K562 (cell line): Measurements from ENCODE around the gene NOLC1. TPM values are rescaled to one million over a fixed set of nuclear protein-coding genes. Genes with fewer than 3 reads are reported as not detected.

Experiments
- ATAC-seq: fragments of 200-7000 bp; cut with Tn5 transposase; 3 replicates; pipeline ENCODE4 v1.9.1; 2020; ENCODE audit warnings: moderate library complexity
- BruUV-seq: library from RNA; stranded (reverse); fragments of 400-500 nt; replicated peaks from 2 replicates; lab custom pipeline; 2021; lab: Mats Ljungman, UMichigan
- CTCF ChIA-PET: fragments of 300-600 bp; formaldehyde crosslinking; extraction: SDS; loops from one replicate; lab custom pipeline; 2021; ENCODE audit warnings: low intra/inter-chr PET ratio; lab: Yijun Ruan, JAX
- POLR2A ChIA-PET: fragments of 300-600, 350-650 bp; sonication (Branson Sonifier 250); formaldehyde crosslinking; extraction: SDS; loops from one replicate; lab custom pipeline; 2021; ENCODE audit warnings: antibody characterized with exemption, inconsistent platforms; lab: Yijun Ruan, JAX
- DNase-seq, 4 experiments: peaks; one replicate each; pipeline versions ENCODE4 v3.0.0 to v3.0.0-alpha.2; 2011 to 2018; ENCODE audit warnings: low spot score in 3 of 4, mixed read lengths in 3 of 4; ENCODE audit errors: extremely low read depth in 1 of 4
- FAIRE-seq: peaks from 2 replicates; lab custom pipeline; 2011; peaks lifted over from hg19 to GRCh38; lab: Jason Lieb, UNC
- H2AFZ ChIP-seq: 2 replicates; pipeline ENCODE4 v1.6.0; 2011; ENCODE audit warnings: low read depth, low read length, control low read depth, inconsistent platforms
- H3K27ac ChIP-seq: fragments of 200-600 bp; 3 replicates; pipeline ENCODE4 v1.8.0; 2011; ENCODE audit warnings: low read depth, mild to moderate bottlenecking, control low read depth, inconsistent platforms, low read length, moderate library complexity, mixed read lengths; ENCODE audit errors: extremely low read depth
- H3K27me3 ChIP-seq, 2 experiments: fragments of 300-600 bp in 1 of 2; 2 replicates in 1 of 2; 3 replicates in 1 of 2; pipeline versions ENCODE4 v1.6.0 to v1.8.0; 2011; ENCODE audit warnings: inconsistent platforms in 2 of 2, low read length in 2 of 2, mild to moderate bottlenecking in 1 of 2, mixed read lengths in 1 of 2, moderate library complexity in 1 of 2; ENCODE audit not compliant: control insufficient read depth in 2 of 2, insufficient read depth in 2 of 2
- H3K36me3 ChIP-seq: fragments of 300-600 bp; 3 replicates; pipeline ENCODE4 v1.8.0; 2011; ENCODE audit warnings: mild to moderate bottlenecking, low read length, inconsistent platforms; ENCODE audit not compliant: control insufficient read depth, insufficient read depth
- H3K4me1 ChIP-seq, 2 experiments: fragments of 200-600 bp in 1 of 2; replicated peaks in 1 of 2; 2 replicates in 1 of 2; 3 replicates in 1 of 2; pipeline versions ENCODE4 v1.5.1 to v1.8.0; 2011; ENCODE audit warnings: inconsistent platforms in 2 of 2, low read length in 2 of 2, mild to moderate bottlenecking in 1 of 2, mixed read lengths in 1 of 2, moderate library complexity in 1 of 2; ENCODE audit not compliant: control insufficient read depth in 2 of 2, insufficient read depth in 2 of 2
- H3K4me2 ChIP-seq: 2 replicates; pipeline ENCODE4 v1.6.1; 2011; ENCODE audit warnings: low read length, control low read depth, inconsistent platforms, mixed read lengths; ENCODE audit not compliant: insufficient read depth
- H3K4me3 ChIP-seq: fragments of 200-600 bp; sonication (generic), shearing (Covaris generic); 2 replicates; pipeline ENCODE4 v1.5.1; 2016; ENCODE audit warnings: control low read depth, inconsistent platforms
- H3K79me2 ChIP-seq: fragments of 200-600 bp; 3 replicates; pipeline ENCODE4 v1.8.0; 2011; ENCODE audit warnings: low read length, inconsistent platforms; ENCODE audit not compliant: control insufficient read depth, insufficient read depth
- H3K9ac ChIP-seq, 2 experiments: 2 replicates each; pipeline versions ENCODE4 v1.6.0 to v1.6.1; 2011; ENCODE audit warnings: low read depth in 2 of 2, low read length in 2 of 2, control low read depth in 1 of 2, inconsistent platforms in 1 of 2, mild to moderate bottlenecking in 1 of 2, mixed read lengths in 1 of 2; ENCODE audit not compliant: insufficient read depth in 1 of 2
- H3K9me1 ChIP-seq: one replicate; pipeline ENCODE4 v1.6.0; 2011; ENCODE audit warnings: inconsistent platforms, mild to moderate bottlenecking, low read length, moderate library complexity; ENCODE audit not compliant: control insufficient read depth, insufficient read depth
- H3K9me3 ChIP-seq: replicated peaks from 2 replicates; pipeline ENCODE4 v1.5.1; 2011; ENCODE audit warnings: low read depth, low read length, inconsistent platforms; ENCODE audit not compliant: control insufficient read depth, insufficient read depth
- H4K20me1 ChIP-seq: replicated peaks from 2 replicates; pipeline ENCODE4 v1.6.1; 2011; ENCODE audit warnings: low read length, inconsistent platforms, mixed read lengths; ENCODE audit not compliant: control insufficient read depth, insufficient read depth
- C11orf30 ChIP-seq: fragments of 450-650 bp; IDR thresholded peaks from 2 replicates; pipeline ENCODE4 v1.6.1; 2016; ENCODE audit warnings: low read depth, mild to moderate bottlenecking
- CTCF ChIP-seq, 3 experiments: IDR thresholded peaks in 2 of 3; conservative IDR thresholded peaks in 1 of 3; 2 replicates each; pipeline ENCODE4 v1.5.1; 2011 to 2012; ENCODE audit warnings: low read length in 3 of 3, mild to moderate bottlenecking in 3 of 3, control low read depth in 2 of 3, improper control_type of control experiment in 1 of 3, inconsistent platforms in 1 of 3, low read depth in 1 of 3, mixed read lengths in 1 of 3, moderate library complexity in 1 of 3; ENCODE audit not compliant: insufficient read depth in 2 of 3
- E4F1 ChIP-seq: fragments of 250-450 bp; sonication (Bioruptor Pico); IDR thresholded peaks from 2 replicates; pipeline ENCODE4 v1.5.0; 2021; ENCODE audit warnings: mild to moderate bottlenecking, borderline replicate concordance
- LARP7 ChIP-seq: fragments of 450-650 bp; IDR thresholded peaks from 2 replicates; pipeline ENCODE4 v1.6.1; 2016
- NR2C2 ChIP-seq, 2 experiments: fragments of 200-800 bp in 1 of 2; sonication (Bioruptor generic) in 1 of 2; sonication (generic) in 1 of 2; formaldehyde crosslinking in 1 of 2; IDR thresholded peaks; 2 replicates each; pipeline versions ENCODE4 v1.6.1 to v1.8.0; 2016 to 2022; ENCODE audit warnings: mild to moderate bottlenecking in 1 of 2, missing compliant biosample characterization in 1 of 2, missing genetic modification characterization in 1 of 2, missing genetic modification reagents in 1 of 2
- PPARD ChIP-seq: fragments of 250-450 bp; sonication (Bioruptor Pico); IDR thresholded peaks from 2 replicates; pipeline ENCODE4 v1.8.0; 2022; ENCODE audit warnings: inconsistent platforms, mild to moderate bottlenecking, moderate library complexity
- RCOR1 ChIP-seq, 2 experiments: IDR thresholded peaks; 2 replicates each; pipeline ENCODE4 v1.6.1; 2012; ENCODE audit warnings: low read depth in 2 of 2, low read length in 2 of 2, borderline replicate concordance in 1 of 2, improper control_type of control experiment in 1 of 2
- SIN3A ChIP-seq, 2 experiments: fragments of 150-350 bp in 1 of 2; IDR thresholded peaks; 2 replicates each; pipeline ENCODE4 v1.6.1; 2011 to 2016; ENCODE audit warnings: borderline replicate concordance in 2 of 2, low read depth in 2 of 2, low read length in 2 of 2, mild to moderate bottlenecking in 2 of 2, moderate library complexity in 2 of 2; ENCODE audit not compliant: control insufficient read depth in 1 of 2
- TARDBP ChIP-seq: fragments of 450-650 bp; IDR thresholded peaks from 2 replicates; pipeline ENCODE4 v1.6.1; 2016
- XRCC3 ChIP-seq: fragments of 450-650 bp; IDR thresholded peaks from 2 replicates; pipeline ENCODE4 v1.6.1; 2017; ENCODE audit warnings: mild to moderate bottlenecking, moderate library complexity
- ZBED1 ChIP-seq: IDR thresholded peaks from 2 replicates; pipeline ENCODE4 v1.6.1; 2014
- ZNF316 ChIP-seq: fragments of 450-650 bp; IDR thresholded peaks from 2 replicates; pipeline ENCODE4 v1.6.1; 2016
- WGBS: fragments of 100-300 bp; shearing (Covaris generic); methylation state at CpG from one replicate; pipeline ENCODE4 v1.1.6; 2016; ENCODE audit warnings: low coverage, mixed read lengths; ENCODE audit not compliant: insufficient coverage; ENCODE audit errors: missing lambda C conversion rate; 5-methylcytosine and 5-hydroxymethylcytosine counted together
- in situ Hi-C: fragments of 300-500 bp; cut with MboI; formaldehyde crosslinking; loops from 4 replicates; pipeline ENCODE4 v1.15.0; 2018; ENCODE audit warnings: inconsistent platforms, mixed read lengths
- intact Hi-C: fragments of 100-400 bp; cut with micrococcal nuclease; formaldehyde crosslinking; loops from 2 replicates; pipeline ENCODE4 v1.14.2; 2022
- polyA plus RNA-seq, 8 experiments: library from polyadenylated mRNA; depleted of rRNA in 4 of 8; stranded (reverse) in 5 of 8; unstranded in 3 of 8; fragments of >200 nt; fragmentation: Nextera tagmentation in 2 of 8; fragmentation: Illumina TruSeq in 1 of 8; extraction: Ambion mirVana in 2 of 8; extraction: Trizol in 1 of 8; gene quantifications; 2 replicates each; pipeline versions ENCODE4 v1.2.1 to v1.2.3, GENCODE V29; 2011 to 2014; ENCODE audit warnings: inconsistent platforms in 1 of 8, missing spikeins in 1 of 8
- total RNA-seq, 7 experiments: library from RNA; depleted of rRNA in 6 of 7; stranded (reverse); fragments of >200 nt in 6 of 7; fragmentation: Illumina TruSeq in 2 of 7; extraction: Trizol in 2 of 7; gene quantifications; 2 replicates each; pipeline versions ENCODE4 v1.2.1 to v1.2.3, GENCODE V29; 2011 to 2021; ENCODE audit warnings: low replicate concordance in 1 of 7

NOLC1 gene
- total and polyA plus RNA-seq, 9 of the 15 experiments (the other 6 are each of a cell fraction or from before 2014, with no cell fraction given) = 102 to 310 (median 165) TPM

GRCh38 chr10:102120991-102121738 lies 31.0 kb upstream of the NOLC1 start (continued):
- TF ChIP-seq E4F1 (CRISPR knock-in tag) (no peak), RCOR1 (IDR thresholded peaks at IDR 0.05; ENCODE audit: borderline replicate concordance in 1 of 2, low read depth in 2 of 2, low read length in 2 of 2) (peak in 1 of 2 experiments; percentile 21; a peak in 1 of 4 replicates)

GRCh38 chr10:102121739-102122372 lies 30.3 kb upstream of the NOLC1 start:
- 0 out of 2 replicates have a peak overlapping the region, but pooled peaks have one; percentile 32 for H2AFZ ChIP-seq
- H3K79me2 ChIP-seq = peaks cover 45% of the 10 kb centered on the region
- H3K9me1 ChIP-seq = no peaks in the 10 kb centered on the region
- DNase-seq = peak in 1 of 4 experiments; percentile 28
- H4K20me1 ChIP-seq = no peaks in the 10 kb centered on the region
- peak; percentile 26 for FAIRE-seq
- TF ChIP-seq ZBED1 = no peak
- no peak for TF ChIP-seq PPARD (CRISPR knock-in tag)
- TF ChIP-seq C11orf30 = peak; percentile 32; the same call in 1 of the 2 replicates
- no peak for TF ChIP-seq RCOR1 (IDR thresholded peaks at IDR 0.05; ENCODE audit: borderline replicate concordance in 1 of 2, low read depth in 2 of 2, low read length in 2 of 2)
- TF ChIP-seq ZNF316 = peak; percentile 60
- TF ChIP-seq XRCC3 = no peak
- no peak for TF ChIP-seq SIN3A (IDR thresholded peaks at IDR 0.05; ENCODE audit: borderline replicate concordance in 2 of 2, control insufficient read depth in 1 of 2, low read depth in 2 of 2, low read length in 2 of 2)
- no peak for TF ChIP-seq TARDBP
- TF ChIP-seq NR2C2 (CRISPR knock-in tag; IDR thresholded peaks at IDR 0.05) = no peak
- 0 out of 2 replicates have a peak, but pooled peaks have one; percentile 14 for TF ChIP-seq NR2C2 (tag; IDR thresholded peaks at IDR 0.05)
- no peak for TF ChIP-seq LARP7
- TF ChIP-seq CTCF (IDR thresholded peaks at IDR 0.05 in 2 of 3, conservative IDR thresholded peaks at IDR 0.05 in 1 of 3; ENCODE audit: insufficient read depth in 2 of 3, low read depth in 1 of 3, low read length in 3 of 3) = peak in 1 of 3 experiments; percentile 16; a peak in 1 of 6 replicates
- H3K9ac ChIP-seq = peak overlapping the region; percentile 45 to 83; a peak in 2 of 4 replicates
- no peaks in the 10 kb centered on the region for H3K27me3 ChIP-seq
- 68% methylated on average over 5 of the region's 6 CpGs for WGBS
- H3K4me1 ChIP-seq = peaks cover 24 to 40% of the 10 kb centered on the region in 2 experiments
- H3K4me2 ChIP-seq = peak overlapping the region; percentile 91; the same call in 1 of the 2 replicates
- H3K27ac ChIP-seq = peak overlapping the region; percentile 90; the same call in 1 of the 3 replicates
- no peaks in the 10 kb centered on the region for H3K9me3 ChIP-seq
- H3K36me3 ChIP-seq = 0 out of 3 replicates have a peak, but pooled peaks cover 2% of the 10 kb centered on the region
- POLR2A ChIA-PET = interaction anchor here (0.6 to 2.7 kb wide), 2 partner anchors 10 to 280 kb away, joined by 4 to 16 read pairs; partner anchors contain the start of gene PPRC1
- CTCF ChIA-PET = no interaction called here
- in situ Hi-C loops (no loop called here), intact Hi-C loops (no loop called here)
- no TSS peak for BruUV-seq
- ATAC-seq = no peak
- H3K4me3 ChIP-seq = no peak overlapping the region
